GM12891 (cell line): Measurements from ENCODE around the gene CA14.

Source experiments
- POLR2A ChIP-seq: IDR thresholded peaks from 2 replicates; pipeline ENCODE4 v1.6.1; 2011; ENCODE audit warnings: low read depth, low read length, control low read depth
- POLR2AphosphoS5 ChIP-seq: IDR thresholded peaks from 2 replicates; pipeline ENCODE4 v1.6.1; 2011; ENCODE audit warnings: low read depth, low read length, control low read depth
- POU2F2 ChIP-seq: IDR thresholded peaks from 2 replicates; pipeline ENCODE4 v1.6.1; 2011; ENCODE audit warnings: low read depth, mild to moderate bottlenecking, control low read depth, low read length, moderate library complexity
- SPI1 ChIP-seq: IDR thresholded peaks from 2 replicates; pipeline ENCODE4 v1.6.1; 2011; ENCODE audit warnings: low read depth, low read length, control low read depth
- TAF1 ChIP-seq: IDR thresholded peaks from 2 replicates; pipeline ENCODE4 v1.6.1; 2011; ENCODE audit warnings: low read depth, low read length, control low read depth

DNA sequence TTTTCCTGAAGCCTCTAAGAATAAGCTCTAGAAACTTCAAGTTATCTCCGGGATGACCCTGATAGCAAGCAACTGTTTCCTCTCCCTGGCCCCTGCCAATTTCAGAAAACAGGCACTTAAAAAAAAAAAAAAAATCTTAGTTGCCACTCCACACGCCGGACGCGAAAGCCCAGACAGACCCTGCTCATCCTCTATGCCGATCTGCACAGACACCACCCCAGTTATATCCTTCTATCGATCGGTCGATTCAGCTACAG, 23.3 kb upstream of the CA14 start:
- TF ChIP-seq POLR2A, result no peak
- no peak for TF ChIP-seq POLR2AphosphoS5
- TF ChIP-seq TAF1, result no peak
- no peak for TF ChIP-seq POU2F2
- TF ChIP-seq SPI1, result no peak
